Gastrocnemius medialis (tissue), 4 donors: Measurements from ENCODE around the gene SLC2A1. TPM values are rescaled to one million over a fixed set of nuclear protein-coding genes. Genes with fewer than 3 reads are reported as not detected.

Source experiments
- ATAC-seq, 2 donors: fragments of 150-250 bp; one replicate each; pipeline ENCODE4 v1.9.1; 2016
- DNase-seq, 2 donors: peaks; one replicate each; pipeline ENCODE4 v3.0.0-alpha.2; 2019
- H3K27ac ChIP-seq, 4 donors: fragments of 200-600 bp; sonication (generic); 1 replicate in 1 of 4; 2 replicates in 3 of 4; pipeline ENCODE4 v1.5.1; 2016 to 2018; ENCODE audit warnings: mild to moderate bottlenecking in 2 of 4, moderate library complexity in 1 of 4
- H3K27me3 ChIP-seq, 3 donors: fragments of 200-600 bp; sonication (generic) in 2 of 3; 1 replicate in 1 of 3; 2 replicates in 2 of 3; pipeline versions ENCODE4 v1.5.1 to v1.6.0; 2016 to 2019; ENCODE audit warnings: mild to moderate bottlenecking in 1 of 3, moderate library complexity in 1 of 3
- H3K36me3 ChIP-seq, 2 donors: fragments of 200-600 bp; sonication (generic) in 1 of 2; one replicate each; pipeline ENCODE4 v1.5.1; 2017 to 2018
- H3K4me1 ChIP-seq, 2 donors: fragments of 200-600 bp; sonication (generic) in 1 of 2; one replicate each; pipeline ENCODE4 v1.5.1; 2016 to 2017; ENCODE audit warnings: mild to moderate bottlenecking in 2 of 2
- H3K4me3 ChIP-seq, 4 donors: fragments of 200-600 bp; sonication (generic) in 3 of 4; 1 replicate in 1 of 4; 2 replicates in 3 of 4; pipeline ENCODE4 v1.5.1; 2016 to 2019; ENCODE audit warnings: mild to moderate bottlenecking in 2 of 4
- H3K9me3 ChIP-seq, 3 donors: fragments of 200-600 bp; sonication (generic) in 2 of 3; 1 replicate in 1 of 3; 2 replicates in 2 of 3; pipeline ENCODE4 v1.5.1; 2016 to 2019
- CTCF ChIP-seq, 5 experiments: fragments of 450-650 bp in 3 of 5; fragments of 200-600 bp in 2 of 5; sonication (generic) in 2 of 5; IDR thresholded peaks in 4 of 5; conservative IDR thresholded peaks in 1 of 5; 1 replicate in 4 of 5; 2 replicates in 1 of 5; pipeline ENCODE4 v1.5.1; 2016 to 2019; ENCODE audit warnings: antibody characterized with exemption in 5 of 5, mild to moderate bottlenecking in 3 of 5, moderate library complexity in 3 of 5
- POLR2A ChIP-seq, 2 donors: fragments of 450-650 bp; IDR thresholded peaks; one replicate each; pipeline ENCODE4 v1.6.1; 2017; ENCODE audit warnings: antibody characterized with exemption in 2 of 2, mild to moderate bottlenecking in 2 of 2, moderate library complexity in 2 of 2
- in situ Hi-C, 4 donors: fragments of 200-750 bp; cut with MboI; loops; one replicate each; pipeline versions ENCODE4 v1.15.0 to v1.8.0; 2017; ENCODE audit warnings: low sequenced_read_pairs in 4 of 4
- intact Hi-C: fragments of 100-400 bp; cut with DNase I; formaldehyde crosslinking; loops from one replicate; pipeline ENCODE4 v1.15.1; 2023; ENCODE audit warnings: low total_unique reads
- total RNA-seq, 4 donors: library from RNA; depleted of rRNA; stranded (reverse); fragments of >200 nt; gene quantifications; one replicate each; pipeline versions ENCODE4 v1.1.0 to v1.2.3, GENCODE V29; 2016

The SLC2A1 gene
- total RNA-seq, 4 donors from 2014 or later: 6.3 to 16.1 (median 9.4) TPM

GRCh38 chr1:42915456-42915855 is 43.2 kb downstream of the SLC2A1 start:
- H3K4me3 ChIP-seq: no peak overlapping the region
- H3K36me3 ChIP-seq: no peaks in the 10 kb centered on the region
- no peak overlapping the region for H3K27ac ChIP-seq
- DNase-seq (no peak), ATAC-seq (no peak)
- H3K9me3 ChIP-seq: no peaks in the 10 kb centered on the region
- TF ChIP-seq CTCF (IDR thresholded peaks at IDR 0.05 in 4 of 5, conservative IDR thresholded peaks at IDR 0.05 in 1 of 5): no peak
- no peaks in the 10 kb centered on the region for H3K27me3 ChIP-seq
- intact Hi-C loops (no loop called here), in situ Hi-C loops (no loop called here)
- H3K4me1 ChIP-seq: no peaks in the 10 kb centered on the region

GRCh38 chr1:42914092-42914627 is 44.5 kb downstream of the SLC2A1 start:
- no peaks in the 10 kb centered on the region for H3K9me3 ChIP-seq
- in situ Hi-C loops (loop anchor here in 2 of 4 donors (5.0 kb wide), 2 partner anchors 158 to 163 kb away; no protein-coding TSS in a partner anchor), intact Hi-C loops (no loop called here)
- no peak overlapping the region for H3K4me3 ChIP-seq
- H3K4me1 ChIP-seq: no peaks in the 10 kb centered on the region
- no peak for DNase-seq
- TF ChIP-seq CTCF (IDR thresholded peaks at IDR 0.05 in 4 of 5, conservative IDR thresholded peaks at IDR 0.05 in 1 of 5) (no peak), POLR2A (IDR thresholded peaks at IDR 0.05) (no peak)
- ATAC-seq: no peak
- no peaks in the 10 kb centered on the region for H3K27me3 ChIP-seq
- H3K27ac ChIP-seq: no peak overlapping the region
- no peaks in the 10 kb centered on the region for H3K36me3 ChIP-seq

GRCh38 chr1:42913426-42914091 is 45.1 kb downstream of the SLC2A1 start:
- intact Hi-C loops: loop anchor here (1.0 kb wide), 1 partner anchor 160 kb away; no protein-coding TSS in a partner anchor
- in situ Hi-C loops: loop anchor here in 2 of 4 donors (5.0 kb wide), 2 partner anchors 159 to 164 kb away; no protein-coding TSS in a partner anchor
- H3K36me3 ChIP-seq: no peaks in the 10 kb centered on the region
- no peak overlapping the region for H3K4me3 ChIP-seq
- H3K27ac ChIP-seq: no peak overlapping the region
- TF ChIP-seq POLR2A (IDR thresholded peaks at IDR 0.05) (no peak), CTCF (IDR thresholded peaks at IDR 0.05 in 4 of 5, conservative IDR thresholded peaks at IDR 0.05 in 1 of 5) (peak; percentile 55 to 80 (median 75))
- no peaks in the 10 kb centered on the region for H3K27me3 ChIP-seq
- H3K4me1 ChIP-seq: no peaks in the 10 kb centered on the region
- ATAC-seq (peak; percentile 44 to 75), DNase-seq (no peak)
- H3K9me3 ChIP-seq: no peaks in the 10 kb centered on the region

GRCh38 chr1:42910985-42911384 is 47.7 kb downstream of the SLC2A1 start:
- H3K27me3 ChIP-seq: no peaks in the 10 kb centered on the region
- in situ Hi-C loops (loop anchor here in 2 of 4 donors (5.0 kb wide), 2 partner anchors 161 to 166 kb away; no protein-coding TSS in a partner anchor), intact Hi-C loops (no loop called here)
- H3K27ac ChIP-seq: no peak overlapping the region
- DNase-seq: no peak
- no peak for TF ChIP-seq POLR2A (IDR thresholded peaks at IDR 0.05)
- TF ChIP-seq CTCF (IDR thresholded peaks at IDR 0.05 in 4 of 5, conservative IDR thresholded peaks at IDR 0.05 in 1 of 5): no peak
- no peak overlapping the region for H3K4me3 ChIP-seq
- no peaks in the 10 kb centered on the region for H3K4me1 ChIP-seq
- H3K9me3 ChIP-seq: no peaks in the 10 kb centered on the region
- no peak for ATAC-seq
- no peaks in the 10 kb centered on the region for H3K36me3 ChIP-seq
